Right renal pelvis (tissue), 4 donors: ENCODE measurements around the gene ING2. TPM values are rescaled to one million over a fixed set of nuclear protein-coding genes. Genes with fewer than 3 reads are reported as not detected.
"Not testable (repeated sequence)": the region's sequence is repeated elsewhere in the genome, so short reads cannot be mapped to it uniquely, and the experiment has no call there.

Source experiments
- DNase-seq, 4 donors: peaks; one replicate each; pipeline ENCODE4 v3.0.0-alpha.2; 2013; ENCODE audit warnings: low read depth in 4 of 4, low spot score in 3 of 4, missing footprints in 1 of 4
- polyA plus RNA-seq, 4 donors: library from polyadenylated mRNA; unstranded; fragments of 120-200 nt; gene quantifications; one replicate each; pipeline ENCODE4 v1.2.1, GENCODE V29; 2013; ENCODE audit not compliant: insufficient read length in 4 of 4

ING2 gene
- polyA plus RNA-seq, 4 donors: 24.5 to 27.5 (median 25.8) TPM

- DNase-seq: no peak
Observed at GRCh38 chr4:183544109-183544508, 39.3 kb downstream of the ING2 start.

DNA sequence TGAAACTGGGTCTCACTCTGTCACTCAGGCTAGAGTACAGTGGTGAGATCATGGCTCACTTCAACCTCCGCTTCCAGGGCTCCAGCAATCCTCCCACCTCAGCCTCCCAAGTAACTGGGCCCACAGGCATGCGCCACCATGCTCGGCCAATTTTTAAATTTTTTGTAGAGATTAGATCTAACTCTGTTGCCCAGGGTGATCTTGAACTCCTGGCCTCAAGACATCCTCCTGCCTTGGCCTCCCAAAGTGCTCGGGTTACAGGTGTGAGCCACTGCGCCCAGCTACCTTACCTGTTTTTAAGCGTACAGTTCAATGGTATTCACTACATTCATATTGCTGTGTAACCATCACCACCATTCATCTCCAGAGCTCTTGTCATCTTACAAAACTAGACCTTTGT lies 41.5 kb downstream of the ING2 start:
- no peak for DNase-seq

GRCh38 chr4:183548306-183548705 lies 43.4 kb downstream of the ING2 start:
- no peak for DNase-seq

DNA sequence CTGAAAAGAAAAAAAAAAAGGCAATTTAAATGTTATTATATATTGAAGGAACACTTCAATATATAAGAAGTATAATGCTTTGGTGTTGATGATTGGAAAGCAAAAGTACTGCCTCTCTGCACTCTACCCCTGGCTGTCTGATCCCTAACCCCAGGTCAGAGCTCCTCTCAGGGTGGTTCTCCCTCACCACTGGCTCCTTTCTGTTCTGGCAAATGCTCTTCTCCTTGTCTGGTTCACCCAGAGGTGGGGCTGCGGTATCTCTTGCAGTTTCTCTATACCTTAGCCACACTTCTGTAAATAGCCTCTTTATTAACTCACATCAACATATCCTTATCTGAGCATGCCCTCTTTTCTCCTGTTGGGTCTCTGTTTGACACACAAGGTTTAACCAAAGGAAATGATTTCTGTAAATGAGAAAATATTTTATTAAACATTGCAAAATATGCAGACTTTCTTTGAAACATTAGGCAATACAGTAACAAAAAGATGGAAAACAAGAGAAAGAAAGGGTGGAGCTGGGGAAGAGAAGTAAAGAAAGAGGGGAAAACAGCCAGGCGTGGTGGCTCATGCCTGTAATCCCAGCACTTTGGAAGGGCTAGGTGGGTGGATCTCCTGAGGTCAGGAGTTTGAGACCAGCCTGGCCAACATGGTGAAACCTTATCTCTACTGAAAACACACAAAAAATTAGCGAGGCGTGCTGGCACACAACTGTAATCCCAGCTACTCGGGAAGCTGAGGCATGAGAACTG lies 45.7 kb downstream of the ING2 start:
- DNase-seq: no peak

DNA sequence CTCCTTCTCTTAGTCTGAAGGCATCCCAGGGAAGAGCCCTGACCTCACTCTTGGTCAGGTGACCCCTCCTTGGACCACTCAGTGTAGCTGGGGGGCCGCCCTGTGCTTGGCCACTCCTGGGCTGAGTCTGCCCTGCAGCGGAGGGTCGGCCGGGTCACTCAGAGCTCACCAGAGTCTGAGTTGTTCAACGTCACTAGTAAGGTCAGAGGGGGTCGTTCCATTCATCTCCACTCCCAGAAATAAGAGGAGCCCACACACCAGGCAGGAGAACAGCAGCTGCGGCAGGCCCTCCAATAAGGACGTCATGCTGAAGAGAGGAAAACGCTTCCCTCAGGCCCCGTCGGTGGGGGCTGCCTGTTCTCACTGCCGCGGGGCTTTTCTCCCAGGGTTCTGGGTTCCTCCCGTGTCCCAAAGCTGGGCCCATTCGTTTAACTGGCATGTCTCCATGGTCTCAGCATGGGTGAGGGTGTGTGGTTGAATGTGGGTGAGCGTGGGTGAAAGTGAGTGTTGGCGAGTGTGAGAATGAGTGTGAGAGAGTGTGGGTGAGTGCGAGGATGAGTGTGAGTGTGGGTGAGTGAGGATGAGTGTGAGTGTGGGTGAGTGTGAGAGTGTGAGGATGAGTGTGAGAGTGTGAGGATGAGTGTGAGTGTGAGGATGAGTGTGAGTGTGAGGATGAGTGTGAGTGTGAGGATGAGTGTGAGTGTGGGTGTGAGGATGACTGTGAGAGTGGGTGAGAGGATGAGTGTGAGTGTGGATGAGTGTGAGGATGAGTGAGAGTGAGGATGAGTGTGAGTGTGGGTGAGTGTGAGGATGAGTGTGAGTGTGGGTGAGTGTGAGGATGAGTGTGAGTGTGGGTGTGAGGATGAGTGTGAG lies 47.7 kb downstream of the ING2 start:
- no peak for DNase-seq

GRCh38 chr4:183553147-183553478 lies 48.3 kb downstream of the ING2 start:
- not testable (repeated sequence) for DNase-seq

DNA sequence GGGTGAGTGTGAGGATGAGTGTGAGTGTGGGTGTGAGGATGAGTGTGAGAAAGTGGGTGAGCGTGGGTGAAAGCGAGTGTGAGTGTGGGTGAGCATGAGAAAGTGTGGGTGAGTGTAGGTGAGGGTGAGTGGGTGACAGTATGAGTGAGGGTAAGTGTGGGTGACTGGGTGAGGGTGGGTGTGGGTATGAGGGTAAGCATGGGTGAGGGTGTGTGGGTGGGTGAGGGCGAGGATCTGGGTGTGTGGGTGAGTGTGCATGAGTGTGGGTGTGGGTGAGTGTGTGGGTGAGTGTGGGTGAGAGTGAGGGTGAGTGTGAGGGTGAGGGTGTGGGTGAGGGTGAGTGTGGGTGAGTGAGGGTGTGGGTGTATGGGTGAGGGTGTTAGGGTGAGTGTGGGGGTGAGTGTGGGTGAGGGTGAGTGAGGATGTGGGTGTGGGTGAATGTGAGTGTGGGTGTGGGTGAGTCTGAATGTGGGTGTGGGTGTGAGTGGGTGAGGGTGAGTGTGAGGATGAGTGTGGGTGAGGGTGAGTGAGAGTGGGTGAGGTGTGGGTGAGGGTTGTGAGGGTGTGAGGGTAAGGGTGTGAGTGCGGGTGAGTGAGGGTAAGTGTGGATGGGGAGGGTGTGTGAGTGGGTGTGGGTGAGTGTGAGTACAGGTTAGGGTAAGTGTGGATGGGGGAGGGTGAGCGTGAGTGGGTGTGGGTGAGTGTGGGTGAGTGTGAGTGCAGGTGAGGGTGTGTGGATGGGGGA lies 48.9 kb downstream of the ING2 start:
- DNase-seq: no peak

DNA sequence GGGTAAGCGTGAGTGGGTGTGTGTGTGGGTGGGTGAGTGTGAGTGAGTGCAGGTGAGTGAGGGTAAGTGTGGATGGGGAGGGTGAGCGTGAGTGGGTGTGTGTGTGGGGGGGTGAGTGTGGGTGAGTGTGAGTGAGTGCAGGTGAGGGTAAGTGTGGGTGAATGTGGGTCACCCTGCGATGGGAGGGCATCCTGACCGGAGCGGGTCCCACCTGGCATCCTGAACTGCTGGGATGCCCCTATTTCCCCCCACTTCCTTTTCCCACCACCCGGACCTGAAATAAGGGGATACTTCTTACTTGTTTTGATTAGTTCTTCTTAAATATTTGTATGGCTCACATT lies 49.5 kb downstream of the ING2 start:
- DNase-seq: no peak

DNA sequence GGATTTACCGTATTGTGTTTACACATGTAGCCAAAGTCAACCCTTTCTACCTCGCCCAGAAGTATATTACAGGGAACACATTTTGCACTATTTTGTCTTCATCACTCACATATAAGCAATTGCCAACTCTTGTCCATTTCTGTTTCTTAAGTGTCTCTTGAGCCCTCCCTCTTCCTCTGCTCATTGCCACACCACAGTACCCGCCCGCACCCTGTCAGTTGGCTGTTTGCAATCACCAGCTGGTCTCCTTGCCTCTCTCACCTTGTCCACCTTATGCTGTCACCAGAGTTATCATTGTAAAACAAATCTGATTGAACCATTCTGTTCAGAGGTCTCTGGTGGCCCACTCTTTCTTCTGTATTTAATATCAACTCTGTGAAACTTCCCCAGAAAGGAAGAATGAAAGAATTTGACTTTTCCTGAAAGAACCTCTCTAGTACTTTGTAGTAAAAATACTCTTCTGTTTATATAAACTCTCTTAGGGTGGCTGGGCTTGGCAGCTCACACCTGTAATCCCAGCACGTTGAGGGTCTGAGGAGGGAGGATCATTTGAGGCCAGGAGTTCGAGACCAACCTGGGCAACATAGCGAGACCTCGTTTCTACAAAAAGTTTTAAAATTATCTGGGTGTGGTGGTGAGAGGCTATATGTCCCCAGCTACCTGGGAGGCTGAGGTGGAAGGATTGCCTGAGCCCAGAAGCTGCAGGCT lies 50.2 kb downstream of the ING2 start:
- DNase-seq: no peak

- DNase-seq: no peak
Observed at GRCh38 chr4:183556947-183557346, 52.1 kb downstream of the ING2 start.

- no peak for DNase-seq
Observed at GRCh38 chr4:183557611-183558010, 52.8 kb downstream of the ING2 start.

- no peak for DNase-seq
Observed at GRCh38 chr4:183558873-183559272, 54.0 kb downstream of the ING2 start.

GRCh38 chr4:183561905-183562304 lies 57.0 kb downstream of the ING2 start:
- no peak for DNase-seq

Other genes with a start within 250 kb of the ING2 start
- under 1 TPM; 0.38 to 0.77 (median 0.51) TPM for gene CLDN22, start 184.8 kb upstream of the ING2 start, polyA plus RNA-seq
- gene CLDN24, start 182.6 kb upstream of the ING2 start, polyA plus RNA-seq: under 1 TPM in 2 of 4 donors, not detected in 2; 0.17 to 0.69 TPM
- gene CDKN2AIP, start 60.4 kb upstream of the ING2 start, polyA plus RNA-seq: 10 to 100 TPM; 36.6 to 43.7 (median 39.3) TPM
- 10 to 100 TPM; 37.2 to 45.1 (median 44.8) TPM for gene RWDD4, start 154.1 kb downstream of the ING2 start, polyA plus RNA-seq
- 10 to 100 TPM; 34.7 to 41.9 (median 39.1) TPM for gene TRAPPC11, start 154.2 kb downstream of the ING2 start, polyA plus RNA-seq